Activated naive CD4-positive, alpha-beta T cell treated with anti-CD3 and anti-CD28 coated beads for 36 hours (primary cell): ENCODE data around the gene GDI1. TPM values are rescaled to one million over a fixed set of nuclear protein-coding genes. Genes with fewer than 3 reads are reported as not detected.

Source experiments
- CTCF ChIA-PET: fragments of 350-600 bp; sonication (Branson Sonifier 250); formaldehyde crosslinking; loops from one replicate; lab custom pipeline; 2021; ENCODE audit warnings: antibody characterized with exemption; lab: Charles Lee
- DNase-seq: peaks from one replicate; pipeline ENCODE4 v3.0.0-alpha.2; 2020
- H3K27ac Mint-ChIP-seq: one replicate; pipeline ENCODE4 v1.8.0; 2021; ENCODE audit warnings: mild to moderate bottlenecking, mixed read lengths
- H3K27me3 Mint-ChIP-seq: one replicate; pipeline ENCODE4 v1.8.0; 2021; ENCODE audit warnings: low read depth, mixed read lengths
- H3K36me3 Mint-ChIP-seq: one replicate; pipeline ENCODE4 v1.8.0; 2021; ENCODE audit warnings: low read depth, mixed read lengths
- H3K4me1 Mint-ChIP-seq: one replicate; pipeline ENCODE4 v1.8.0; 2021; ENCODE audit warnings: low read depth, mixed read lengths
- H3K4me3 Mint-ChIP-seq: one replicate; pipeline ENCODE4 v1.8.0; 2021; ENCODE audit warnings: mild to moderate bottlenecking, moderate library complexity, mixed read lengths
- H3K9me3 Mint-ChIP-seq: one replicate; pipeline ENCODE4 v1.8.0; 2021; ENCODE audit warnings: mixed read lengths
- intact Hi-C: fragments of 100-400 bp; cut with micrococcal nuclease; formaldehyde crosslinking; loops from one replicate; pipeline ENCODE4 v1.15.1; 2023
- total RNA-seq, 2 experiments: library from RNA; stranded (reverse); gene quantifications; one replicate each; pipeline ENCODE4 v1.2.3, GENCODE V29; 2021

The GDI1 gene
- total RNA-seq, 2 experiments from 2014 or later, result 93.6 to 96.9 TPM

DNA sequence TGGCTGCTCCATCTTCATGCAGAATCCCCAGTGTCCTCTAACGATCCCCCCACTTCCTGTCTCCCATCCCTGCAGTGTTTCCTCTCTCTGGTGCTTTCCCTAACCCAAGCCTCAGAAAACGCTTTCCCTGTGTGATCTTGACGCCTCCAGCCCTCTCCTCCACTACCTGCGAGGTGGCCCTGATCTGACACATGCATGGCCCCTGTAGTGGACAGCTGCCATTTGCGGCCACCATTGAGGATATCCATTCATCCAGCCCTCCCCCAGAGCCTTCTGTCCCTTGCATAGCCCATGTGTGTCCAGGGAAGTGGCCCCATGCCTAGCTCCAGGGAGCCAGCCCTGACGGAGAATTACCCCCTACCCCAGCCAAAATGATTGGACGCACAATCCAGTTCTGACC lies 46.4 kb downstream of the GDI1 start:
- peaks cover 19% of the 10 kb centered on the region for H3K4me1 Mint-ChIP-seq
- CTCF ChIA-PET, result no interaction called here
- no peak overlapping the region for H3K27ac Mint-ChIP-seq
- no peaks in the 10 kb centered on the region for H3K27me3 Mint-ChIP-seq
- intact Hi-C loops, result no loop called here
- H3K36me3 Mint-ChIP-seq, result peaks cover 9% of the 10 kb centered on the region
- no peak for DNase-seq
- no peaks in the 10 kb centered on the region for H3K9me3 Mint-ChIP-seq
- H3K4me3 Mint-ChIP-seq, result no peak overlapping the region

DNA sequence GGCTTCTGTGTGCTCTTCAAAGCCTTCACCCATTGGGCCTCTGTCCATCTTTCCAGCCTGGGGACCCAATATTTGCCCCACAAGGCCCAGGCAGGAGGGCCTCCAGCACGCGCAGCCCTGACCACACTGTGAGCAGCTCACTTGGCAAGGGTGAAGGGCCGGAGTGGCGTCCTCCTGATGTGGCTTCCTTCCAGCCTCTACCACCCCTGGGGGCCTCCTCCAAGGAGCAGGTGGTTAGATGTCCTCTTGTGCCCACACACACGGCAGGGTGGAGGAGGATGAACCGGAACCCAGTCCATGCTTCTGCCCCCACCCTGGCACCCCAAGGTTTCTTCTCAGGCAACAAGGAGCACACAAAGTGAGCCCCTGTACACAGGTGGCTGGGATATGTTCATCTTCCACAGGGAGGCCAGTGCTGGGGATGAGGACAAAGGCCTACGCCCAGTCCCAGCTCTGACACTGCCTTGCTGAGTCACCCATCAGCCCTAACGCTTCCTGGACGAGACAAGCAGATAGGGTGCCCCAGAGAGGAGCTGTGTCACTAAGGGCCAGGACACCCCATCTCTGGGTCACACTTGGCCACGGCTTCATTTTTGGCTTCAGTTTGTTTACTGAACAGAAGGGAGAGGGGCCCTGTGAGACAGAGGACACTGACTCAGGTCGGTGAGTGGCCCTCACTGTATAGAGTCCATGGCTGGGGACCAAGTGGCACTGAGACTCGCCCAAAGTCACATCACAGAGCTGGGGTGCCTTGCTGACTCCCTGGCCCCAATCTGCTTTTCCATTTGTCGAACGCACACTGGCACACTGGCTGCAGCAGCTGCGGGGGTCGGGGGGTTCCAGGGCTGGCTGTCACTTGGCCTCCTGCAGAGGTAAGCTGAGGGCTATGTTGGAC lies 47.5 kb downstream of the GDI1 start:
- H3K27me3 Mint-ChIP-seq, result no peaks in the 10 kb centered on the region
- CTCF ChIA-PET, result interaction anchor here (1.5 kb wide), 1 partner anchor 43 kb away, joined by 3 read pairs; no protein-coding TSS in a partner anchor

DNA sequence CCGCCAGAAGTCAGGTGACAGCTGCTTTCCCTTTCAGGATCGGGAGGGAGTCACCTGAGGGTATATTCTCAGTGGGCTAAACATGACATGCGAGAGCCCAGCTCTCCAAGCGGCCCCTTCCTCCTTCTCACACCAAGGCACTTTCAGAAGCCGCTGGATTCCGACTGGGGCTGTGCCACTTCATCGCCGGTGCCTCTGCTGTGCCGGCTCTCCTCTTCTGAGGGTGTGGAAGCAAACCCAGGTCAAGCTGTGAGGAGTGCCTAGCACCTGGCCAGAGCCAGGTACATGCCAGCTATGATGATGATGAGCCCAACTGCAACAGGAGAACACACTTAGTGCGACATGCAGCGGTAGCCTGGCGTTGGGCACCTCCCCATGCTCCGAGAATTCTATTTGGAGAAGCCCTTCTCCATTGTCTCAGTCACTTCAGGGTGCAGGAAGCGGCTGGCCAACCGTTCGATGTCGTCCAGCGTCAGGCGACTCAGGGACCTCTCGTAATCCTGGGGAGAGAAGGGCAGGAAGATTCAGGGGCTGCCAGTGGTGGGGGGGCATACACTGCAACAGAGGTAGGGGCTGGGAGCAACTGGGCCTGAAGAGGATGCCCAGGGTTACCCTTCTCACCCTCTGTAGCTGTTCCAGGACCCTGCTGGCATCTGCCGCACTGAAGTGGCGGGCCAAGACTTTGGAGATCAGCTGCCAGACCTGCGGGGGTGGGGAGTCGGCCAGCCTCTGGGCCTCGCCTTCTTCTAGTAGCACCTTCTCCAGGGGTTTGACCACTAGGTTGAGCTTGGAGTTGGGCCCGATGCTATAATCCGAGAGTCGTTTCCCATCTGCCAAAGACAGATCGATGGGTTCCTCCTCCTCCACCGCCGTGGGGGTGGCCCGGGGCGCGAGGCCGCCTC lies 48.4 kb downstream of the GDI1 start:
- Mint-ChIP-seq H3K4me1 (peaks cover 28% of the 10 kb centered on the region), H3K36me3 (peaks cover 9% of the 10 kb centered on the region)

More for the DNA sequence above, 47.5 kb downstream of the GDI1 start:
- Mint-ChIP-seq H3K4me3 (peak overlapping the region; percentile 27), H3K4me1 (peaks cover 26% of the 10 kb centered on the region), H3K27ac (peak overlapping the region; percentile 18), H3K9me3 (no peaks in the 10 kb centered on the region), H3K36me3 (peaks cover 9% of the 10 kb centered on the region)
- DNase-seq, result peak; percentile 18
- intact Hi-C loops, result no loop called here

DNA sequence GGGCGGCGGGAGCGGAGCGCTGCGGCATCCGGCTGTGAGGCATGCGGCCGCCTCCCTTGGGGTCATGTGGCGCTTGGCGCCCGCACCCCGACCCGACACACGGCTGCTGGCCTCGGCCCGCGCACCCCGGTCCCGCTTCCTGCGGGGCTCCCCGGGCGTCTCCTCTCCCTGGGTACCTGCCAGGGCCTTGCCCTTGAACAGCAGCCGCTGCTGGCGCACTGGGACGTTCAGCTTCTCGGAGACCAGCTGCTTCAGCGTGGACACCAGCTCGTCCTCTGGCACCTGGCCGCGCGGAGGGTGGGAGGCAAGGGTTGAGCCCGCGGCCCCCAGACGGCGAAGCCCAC lies 49.1 kb downstream of the GDI1 start:
- no peaks in the 10 kb centered on the region for H3K27me3 Mint-ChIP-seq
- H3K4me1 Mint-ChIP-seq, result peaks cover 31% of the 10 kb centered on the region
- peak; percentile 50 for DNase-seq
- CTCF ChIA-PET, result no interaction called here
- H3K36me3 Mint-ChIP-seq, result peaks cover 9% of the 10 kb centered on the region
- H3K9me3 Mint-ChIP-seq, result no peaks in the 10 kb centered on the region
- no peak overlapping the region for H3K27ac Mint-ChIP-seq
- H3K4me3 Mint-ChIP-seq, result peak overlapping the region; percentile 69
- intact Hi-C loops, result no loop called here

More for the DNA sequence above, 48.4 kb downstream of the GDI1 start:
- DNase-seq, result no peak
- CTCF ChIA-PET, result interaction anchor here (1.5 kb wide), 1 partner anchor 42 kb away, joined by 3 read pairs; no protein-coding TSS in a partner anchor
- no peaks in the 10 kb centered on the region for H3K27me3 Mint-ChIP-seq
- peak overlapping the region; percentile 63 for H3K27ac Mint-ChIP-seq
- peak overlapping the region; percentile 69 for H3K4me3 Mint-ChIP-seq
- no peaks in the 10 kb centered on the region for H3K9me3 Mint-ChIP-seq
- intact Hi-C loops, result no loop called here

DNA sequence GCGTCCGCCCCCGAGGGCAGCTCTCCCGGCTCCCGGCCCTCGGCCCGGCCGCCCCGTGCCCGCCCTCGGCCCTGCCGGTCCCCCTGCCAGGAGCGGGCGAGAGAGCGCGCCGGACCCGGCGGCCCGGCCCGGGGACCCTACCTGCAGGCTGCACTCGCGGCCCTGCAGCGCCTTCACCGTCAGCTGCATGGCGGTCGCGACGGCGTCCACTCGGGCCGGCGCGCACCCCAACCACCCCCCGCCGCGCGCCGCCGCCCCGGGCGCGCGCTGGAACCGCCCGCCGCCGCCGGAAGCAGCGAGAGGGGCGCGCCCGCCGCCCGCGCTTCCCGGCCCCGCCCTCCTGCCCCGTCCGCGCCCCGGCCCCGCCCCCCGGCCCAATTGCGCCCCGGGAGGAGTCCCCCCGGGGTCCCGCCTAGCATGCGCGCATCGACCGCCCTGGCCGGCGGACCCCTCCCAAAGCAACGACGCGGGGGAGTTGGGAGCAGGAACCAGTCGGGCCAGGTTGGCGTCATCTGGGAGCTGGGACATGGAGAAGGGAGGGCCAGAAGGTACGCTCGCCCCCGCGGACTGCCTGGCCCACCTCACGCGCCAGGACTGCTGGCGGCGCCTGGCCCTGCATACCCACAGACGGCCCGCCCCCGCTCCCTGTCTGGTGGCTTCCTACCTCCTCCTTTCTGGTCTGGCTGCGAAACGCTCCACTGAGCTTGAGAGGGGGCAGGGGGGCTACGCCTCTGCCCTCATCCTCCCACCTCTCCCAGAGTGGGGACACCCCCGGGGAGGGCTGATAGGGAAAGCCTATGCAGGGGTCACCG lies 49.6 kb downstream of the GDI1 start, which contains the start of gene UBL4A:
Gene UBL4A, minus strand, starts transcription at position 220 of the 812 bp plus-strand sequence. Its CDS starts 31 bp downstream, at position 189.
- Mint-ChIP-seq H3K4me3 (peak within 1 kb of the TSS; percentile 69), H3K9me3 (no peaks in the 10 kb centered on the region), H3K27ac (peak within 1 kb of the TSS; percentile 63), H3K27me3 (no peaks in the 10 kb centered on the region), H3K4me1 (peaks cover 34% of the 10 kb centered on the region), H3K36me3 (peaks cover 9% of the 10 kb centered on the region)
- intact Hi-C loops, result no loop called here
- CTCF ChIA-PET, result interaction anchor here (1.1 kb wide), 1 partner anchor 41 kb away, joined by 4 read pairs; no protein-coding TSS in a partner anchor
- DNase-seq, result peak; percentile 39

DNA sequence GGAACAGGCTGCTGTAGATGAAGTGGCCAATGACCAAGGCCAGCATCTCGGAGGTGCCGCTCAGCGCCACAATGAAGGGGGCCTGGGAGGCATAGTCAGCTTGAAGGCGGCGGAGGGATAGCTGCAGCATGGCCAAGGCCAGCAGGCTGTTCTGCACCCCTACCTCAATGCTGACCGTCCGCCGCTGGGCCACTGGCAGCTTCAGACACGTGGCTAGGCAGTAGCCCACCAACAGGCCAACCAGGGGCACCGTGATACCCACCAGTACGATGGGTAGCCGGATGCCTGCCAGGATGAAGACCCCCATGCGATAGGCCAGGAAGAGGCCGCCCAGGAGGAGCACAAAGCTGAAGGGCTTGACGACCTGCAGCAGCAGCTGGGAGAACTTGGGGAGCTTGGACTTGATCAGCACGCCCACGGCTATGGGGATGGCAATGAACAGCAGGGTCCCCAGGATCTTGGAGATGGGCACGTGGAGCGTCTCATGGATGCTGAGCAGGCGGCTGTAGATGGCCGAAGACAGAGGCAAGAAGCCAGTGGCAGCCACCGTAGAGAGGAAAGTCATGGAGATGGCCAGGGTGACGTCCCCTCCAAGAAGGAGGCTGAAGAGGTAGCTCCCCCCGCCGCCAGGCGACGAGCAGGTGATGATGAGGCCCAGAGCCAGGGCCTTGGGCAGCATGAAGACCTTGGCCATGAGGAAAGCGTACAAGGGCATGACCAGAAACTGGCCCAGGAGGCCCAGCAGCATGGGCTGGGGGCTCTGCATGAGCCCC lies 50.8 kb downstream of the GDI1 start:
- CTCF ChIA-PET, result interaction anchor here (1.1 kb wide), 1 partner anchor 40 kb away, joined by 4 read pairs; no protein-coding TSS in a partner anchor
- Mint-ChIP-seq H3K27me3 (no peaks in the 10 kb centered on the region), H3K9me3 (no peaks in the 10 kb centered on the region), H3K36me3 (peaks cover 7% of the 10 kb centered on the region), H3K27ac (no peak overlapping the region), H3K4me1 (peaks cover 34% of the 10 kb centered on the region), H3K4me3 (peak overlapping the region; percentile 67)
- intact Hi-C loops, result no loop called here
- DNase-seq, result no peak

DNA sequence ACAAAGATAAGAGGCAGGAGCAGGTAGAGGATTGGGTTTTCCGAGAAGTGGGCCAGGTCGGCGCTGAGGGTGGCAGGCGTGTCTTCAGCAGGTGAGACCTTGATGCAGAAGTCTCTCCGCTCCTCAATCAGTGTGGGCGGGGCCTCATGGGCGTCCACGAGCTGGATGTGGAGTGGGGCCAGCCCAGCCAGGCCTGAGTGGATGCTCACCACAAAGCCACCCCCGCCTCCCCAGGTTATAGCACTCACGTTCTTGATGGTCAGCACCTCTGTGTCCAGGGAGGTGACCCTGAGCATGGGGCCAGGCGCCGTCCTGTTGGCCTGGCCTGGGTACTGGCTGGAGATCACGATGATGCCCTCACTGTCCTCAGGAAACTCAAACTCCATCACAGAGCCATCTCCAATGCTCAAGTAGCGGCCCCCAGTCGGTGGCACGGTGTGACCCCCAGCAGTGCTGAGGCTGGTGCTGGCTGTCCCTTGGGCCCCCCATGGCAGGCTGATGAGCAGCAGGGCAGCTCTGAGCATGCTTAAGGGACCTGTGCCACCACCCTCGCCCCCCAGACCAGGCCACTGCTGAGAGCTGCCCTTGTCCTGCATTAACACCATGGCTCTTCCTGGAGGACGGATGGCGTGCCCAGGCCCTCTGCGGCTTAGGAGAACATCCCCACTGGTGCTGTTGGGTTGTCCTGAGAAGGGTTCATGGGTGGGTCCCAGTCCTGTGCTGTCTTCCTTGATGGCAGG lies 51.6 kb downstream of the GDI1 start:
- Mint-ChIP-seq H3K9me3 (no peaks in the 10 kb centered on the region), H3K36me3 (peaks cover 7% of the 10 kb centered on the region), H3K4me1 (peaks cover 30% of the 10 kb centered on the region), H3K27ac (no peak overlapping the region), H3K4me3 (no peak overlapping the region), H3K27me3 (no peaks in the 10 kb centered on the region)
- intact Hi-C loops, result no loop called here
- CTCF ChIA-PET, result no interaction called here
- DNase-seq, result no peak

DNA sequence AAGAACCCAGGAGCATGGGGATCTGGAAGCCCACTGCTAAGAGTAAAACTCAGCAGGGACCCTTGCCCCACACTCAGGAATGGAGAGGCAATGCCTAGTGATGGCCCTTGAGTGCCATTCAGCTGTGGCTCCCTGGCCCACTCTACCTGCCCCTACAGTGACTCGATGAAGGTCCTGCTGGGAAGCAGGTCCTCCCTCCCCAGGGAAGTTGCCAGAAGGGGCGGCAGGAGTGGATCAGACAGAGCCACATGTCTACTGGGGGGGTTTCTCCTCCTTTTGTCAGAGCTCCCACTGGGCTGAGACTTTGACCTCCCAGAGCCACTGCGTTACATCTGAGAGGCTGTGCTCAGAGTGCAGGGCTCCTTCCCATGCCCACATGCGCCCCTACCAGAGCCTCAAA lies 52.2 kb downstream of the GDI1 start:
- CTCF ChIA-PET, result interaction anchor here (1.5 to 2.3 kb wide), 2 partner anchors 90 to 115 kb away, joined by 6 to 8 read pairs; partner anchors contain the start of genes FLNA and RPL10
- Mint-ChIP-seq H3K27me3 (no peaks in the 10 kb centered on the region), H3K36me3 (peaks cover 4% of the 10 kb centered on the region), H3K4me1 (peaks cover 28% of the 10 kb centered on the region), H3K4me3 (peak overlapping the region; percentile 83), H3K9me3 (no peaks in the 10 kb centered on the region), H3K27ac (no peak overlapping the region)
- DNase-seq, result no peak
- intact Hi-C loops, result no loop called here

DNA sequence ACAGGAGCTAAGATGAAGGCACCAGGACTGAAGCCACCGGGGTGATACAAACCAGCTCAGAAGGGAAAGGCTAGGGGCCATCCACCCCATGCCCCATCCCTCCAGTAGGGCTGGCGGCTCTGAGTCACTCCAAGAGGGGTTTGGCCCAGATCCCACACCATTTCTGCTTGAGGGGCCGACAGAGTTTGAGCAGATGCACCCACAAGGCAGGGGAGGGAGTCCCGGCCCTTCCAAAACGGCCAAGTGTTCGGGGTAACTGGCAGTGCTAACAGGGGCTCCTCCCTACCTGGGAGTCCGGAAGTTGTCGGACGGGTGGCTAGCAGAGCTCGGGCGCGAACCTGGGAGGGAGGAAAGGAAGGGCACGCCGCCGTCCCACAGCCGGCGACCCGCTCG lies 53.1 kb downstream of the GDI1 start:
- CTCF ChIA-PET, result interaction anchor here (0.7 to 2.3 kb wide), 6 partner anchors 36 to 354 kb away, joined by 3 to 8 read pairs (median 3); partner anchors contain the start of genes FLNA and RPL10
- peak overlapping the region; percentile 83 for H3K4me3 Mint-ChIP-seq
- peaks cover 4% of the 10 kb centered on the region for H3K36me3 Mint-ChIP-seq
- intact Hi-C loops, result loop anchor here (1.0 to 2.0 kb wide), 6 partner anchors 11 to 119 kb away; partner anchors contain the start of genes ATP6AP1, FAM3A, GDI1 and LAGE3
- no peaks in the 10 kb centered on the region for H3K9me3 Mint-ChIP-seq
- H3K27me3 Mint-ChIP-seq, result no peaks in the 10 kb centered on the region
- peak overlapping the region; percentile 88 for H3K27ac Mint-ChIP-seq
- H3K4me1 Mint-ChIP-seq, result peaks cover 23% of the 10 kb centered on the region
- DNase-seq, result peak; percentile 23

DNA sequence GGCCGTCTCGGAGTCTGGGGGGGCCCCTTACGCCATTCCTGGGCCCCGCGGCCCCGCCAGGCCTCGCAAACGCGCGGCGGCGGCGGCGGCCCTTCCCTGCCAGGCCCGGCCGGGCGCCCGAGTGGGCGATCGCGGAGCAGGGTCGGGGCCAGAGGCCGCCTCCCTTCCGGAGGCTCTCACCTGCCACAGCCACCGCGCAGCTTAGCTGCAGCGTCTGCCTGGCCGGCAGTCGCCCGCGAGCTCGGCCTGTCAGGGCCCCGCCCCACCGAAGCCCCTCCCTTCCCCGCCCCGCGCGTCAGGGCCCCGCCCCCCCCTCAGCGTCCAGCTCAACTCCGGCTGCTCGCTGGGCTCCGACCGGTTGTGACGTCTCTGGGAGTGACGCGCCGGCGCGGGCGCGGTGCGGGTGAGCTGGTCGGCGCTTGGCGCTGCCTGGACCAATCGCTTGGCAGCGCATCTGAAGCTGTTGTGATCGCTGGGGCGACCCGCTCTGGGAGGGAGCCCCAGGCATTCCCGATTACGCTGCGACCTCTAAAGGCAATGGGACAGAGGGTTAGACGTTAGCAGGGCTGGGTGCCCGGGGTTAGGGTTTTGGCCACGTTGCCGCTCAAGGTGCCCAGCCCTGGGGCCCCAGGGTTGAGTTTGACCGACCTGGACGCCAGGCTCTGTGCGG lies 53.6 kb downstream of the GDI1 start, which contains the start of gene SLC10A3:
Gene SLC10A3, minus strand, starts transcription at position 216 of the 670 bp plus-strand sequence. CDS start 1,689 bp downstream, outside the sequence.
- intact Hi-C loops, result loop anchor here (1.0 to 2.0 kb wide), 6 partner anchors 11 to 119 kb away; partner anchors contain the start of genes ATP6AP1, FAM3A, GDI1 and LAGE3
- Mint-ChIP-seq H3K27ac (peak within 1 kb of the TSS; percentile 88), H3K27me3 (no peaks in the 10 kb centered on the region), H3K4me3 (peak within 1 kb of the TSS; percentile 86), H3K36me3 (peaks cover 2% of the 10 kb centered on the region), H3K9me3 (no peaks in the 10 kb centered on the region), H3K4me1 (peaks cover 20% of the 10 kb centered on the region)
- CTCF ChIA-PET, result interaction anchor here (0.7 to 2.3 kb wide), 5 partner anchors 35 to 355 kb away, joined by 3 to 8 read pairs (median 3); partner anchors contain the start of genes FLNA and RPL10
- DNase-seq, result peak; percentile 92
